Mesendoderm (in vitro differentiated cells): ENCODE data around the gene SORCS2.

Experiments
- DNase-seq: peaks from one replicate; pipeline ENCODE4 v3.0.0; 2013
- H2AK5ac ChIP-seq: 2 replicates; pipeline ENCODE4 v1.6.1; 2013; ENCODE audit warnings: low read length, inconsistent platforms
- H2BK120ac ChIP-seq: 2 replicates; pipeline ENCODE4 v1.6.1; 2013; ENCODE audit warnings: low read depth, mild to moderate bottlenecking, low read length, moderate library complexity, mixed read lengths
- H2BK15ac ChIP-seq: replicated peaks from 2 replicates; pipeline ENCODE4 v1.6.1; 2013; ENCODE audit warnings: low read depth, mild to moderate bottlenecking, moderate library complexity
- H2BK5ac ChIP-seq: 2 replicates; pipeline ENCODE4 v1.6.1; 2013; ENCODE audit warnings: low read length, inconsistent platforms
- H3K18ac ChIP-seq: 2 replicates; pipeline ENCODE4 v1.6.1; 2013; ENCODE audit warnings: mild to moderate bottlenecking, low read length, mixed read lengths
- H3K23ac ChIP-seq: one replicate; pipeline ENCODE4 v1.6.1; 2013; ENCODE audit warnings: low read length
- H3K27ac ChIP-seq: 2 replicates; pipeline ENCODE4 v1.5.1; 2013; ENCODE audit warnings: low read depth, mild to moderate bottlenecking, inconsistent platforms, low read length, moderate library complexity
- H3K27me3 ChIP-seq: 2 replicates; pipeline ENCODE4 v1.6.1; 2013; ENCODE audit warnings: low read length, control low read depth, mild to moderate bottlenecking, inconsistent platforms; ENCODE audit not compliant: insufficient read depth, poor library complexity
- H3K36me3 ChIP-seq: 2 replicates; pipeline ENCODE4 v1.6.1; 2013; ENCODE audit warnings: low read length, inconsistent platforms; ENCODE audit not compliant: control insufficient read depth, insufficient read depth
- H3K4ac ChIP-seq: one replicate; pipeline ENCODE4 v1.6.1; 2013; ENCODE audit warnings: low read depth, mild to moderate bottlenecking, low read length, moderate library complexity
- H3K4me1 ChIP-seq: 2 replicates; pipeline ENCODE4 v1.6.1; 2013; ENCODE audit warnings: low read depth, low read length, inconsistent platforms; ENCODE audit not compliant: control insufficient read depth
- H3K4me2 ChIP-seq: 2 replicates; pipeline ENCODE4 v1.6.1; 2013; ENCODE audit warnings: low read length
- H3K4me3 ChIP-seq: 2 replicates; pipeline ENCODE4 v1.5.1; 2013; ENCODE audit warnings: mild to moderate bottlenecking, low read length
- H3K56ac ChIP-seq: one replicate; pipeline ENCODE4 v1.6.1; 2013; ENCODE audit warnings: low read length
- H3K79me1 ChIP-seq: 2 replicates; pipeline ENCODE4 v1.6.1; 2013; ENCODE audit warnings: low read length, inconsistent platforms
- H3K79me2 ChIP-seq: 2 replicates; pipeline ENCODE4 v1.6.1; 2013; ENCODE audit warnings: mild to moderate bottlenecking, low read length; ENCODE audit not compliant: control insufficient read depth, insufficient read depth
- H3K9ac ChIP-seq: 2 replicates; pipeline ENCODE4 v1.6.1; 2013; ENCODE audit warnings: low read length, inconsistent platforms
- H4K5ac ChIP-seq: one replicate; pipeline ENCODE4 v1.6.1; 2013; ENCODE audit warnings: low read length
- H4K8ac ChIP-seq: one replicate; pipeline ENCODE4 v1.6.1; 2013; ENCODE audit warnings: low read depth, mild to moderate bottlenecking, control low read depth, low read length, moderate library complexity
- WGBS: extraction: QIAGEN DNeasy Blood & Tissue Kit; methylation state at CpG from one replicate; pipeline ENCODE4 v1.1.7; 2013; ENCODE audit warnings: low lambda C conversion rate, missing lambda C conversion rate; ENCODE audit not compliant: insufficient coverage; ENCODE audit errors: extremely low coverage; 5-methylcytosine and 5-hydroxymethylcytosine counted together

SORCS2 gene

DNA sequence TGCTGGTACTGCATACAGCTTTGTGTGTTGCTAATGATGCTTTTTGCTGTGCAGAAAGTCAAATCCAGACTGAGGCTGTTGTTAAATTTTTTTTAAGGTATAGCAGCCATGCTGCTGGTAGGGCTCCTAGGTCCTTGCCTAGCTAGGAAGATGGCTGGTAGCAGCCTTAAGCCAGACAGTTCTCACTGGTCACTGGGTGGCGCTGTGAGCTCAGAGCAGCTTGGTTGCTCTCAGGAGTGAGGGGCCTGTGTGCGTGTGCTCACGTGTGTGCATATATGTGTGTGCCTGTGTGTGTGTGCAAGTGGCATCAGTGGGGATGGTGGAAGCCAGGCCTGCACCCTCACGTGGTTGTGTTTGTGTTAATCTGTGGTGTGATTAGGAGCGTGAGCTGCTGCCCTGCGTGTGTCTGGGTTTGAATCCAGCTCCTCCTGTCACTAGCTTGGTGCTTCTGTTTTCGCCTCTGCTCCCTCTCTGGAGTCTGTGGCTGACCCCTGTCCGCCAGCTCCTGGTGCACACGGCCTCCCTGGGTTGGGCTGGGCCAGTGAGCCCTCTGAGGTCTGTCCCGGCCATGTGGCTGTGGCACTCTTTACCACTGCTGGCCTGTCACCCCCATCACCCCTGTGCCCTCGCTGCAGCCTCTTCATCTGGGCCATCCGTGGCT is 46.1 kb downstream of the SORCS2 start:
- H3K27ac ChIP-seq, result no peak overlapping the region
- H3K9ac ChIP-seq, result no peak overlapping the region
- H3K36me3 ChIP-seq, result no peaks in the 10 kb centered on the region
- no peaks in the 10 kb centered on the region for H3K79me2 ChIP-seq
- no CpG with 5 or more reads among the region's 12 CpGs for WGBS
- no peak overlapping the region for H2BK120ac ChIP-seq
- no peak overlapping the region for H3K56ac ChIP-seq
- no peak overlapping the region for H2AK5ac ChIP-seq
- no peak overlapping the region for H3K23ac ChIP-seq
- H3K4me3 ChIP-seq, result no peak overlapping the region
- peak; percentile 48 for DNase-seq
- H2BK15ac ChIP-seq, result no peak overlapping the region
- no peaks in the 10 kb centered on the region for H3K27me3 ChIP-seq
- H3K4me1 ChIP-seq, result no peaks in the 10 kb centered on the region
- H4K5ac ChIP-seq, result no peak overlapping the region
- H4K8ac ChIP-seq, result no peak overlapping the region
- H3K79me1 ChIP-seq, result no peaks in the 10 kb centered on the region
- no peak overlapping the region for H2BK5ac ChIP-seq
- H3K18ac ChIP-seq, result no peak overlapping the region
- no peak overlapping the region for H3K4me2 ChIP-seq
- H3K4ac ChIP-seq, result no peak overlapping the region

DNA sequence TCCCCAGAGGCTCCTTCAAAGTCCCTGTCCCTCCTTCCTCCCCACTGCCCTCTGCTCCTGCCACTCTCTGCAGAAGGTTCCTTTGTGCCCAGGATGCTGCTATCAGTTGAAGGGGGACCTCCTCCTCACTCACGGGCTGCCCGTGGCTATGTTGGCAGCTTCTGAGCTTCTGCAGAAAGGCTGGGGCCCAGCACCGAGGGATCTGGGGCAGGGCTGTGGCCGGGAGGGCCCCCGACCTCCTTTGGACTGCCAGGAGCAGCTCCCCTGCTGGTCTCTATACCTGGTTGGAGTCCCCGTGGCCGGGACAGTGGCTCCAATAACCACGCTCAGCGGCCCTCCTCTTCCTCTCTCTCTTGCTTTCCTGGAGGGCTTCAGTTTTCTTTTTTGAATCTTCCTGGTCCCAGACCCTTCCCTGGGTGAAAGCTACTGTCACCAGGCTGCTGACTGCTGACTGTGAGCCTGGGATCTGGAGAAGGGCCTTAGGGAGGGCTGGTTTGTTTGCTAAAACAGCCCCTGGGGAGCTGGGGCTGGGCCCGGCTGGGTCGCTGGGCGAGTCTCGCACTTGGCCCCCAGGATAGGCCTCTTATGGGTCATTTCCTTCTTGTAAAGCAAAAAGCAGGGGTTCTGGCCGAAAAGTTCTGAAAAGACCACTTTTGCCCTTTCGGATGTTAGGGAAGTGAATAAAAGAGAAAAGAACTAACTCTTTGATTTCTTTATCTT is 46.9 kb downstream of the SORCS2 start:
- Histone ChIP-seq H3K27ac (no peak overlapping the region), H4K5ac (no peak overlapping the region), H3K27me3 (no peaks in the 10 kb centered on the region), H3K4me1 (no peaks in the 10 kb centered on the region), H2BK120ac (no peak overlapping the region), H3K56ac (no peak overlapping the region), H3K18ac (no peak overlapping the region), H3K79me1 (no peaks in the 10 kb centered on the region), H2BK5ac (no peak overlapping the region), H3K36me3 (no peaks in the 10 kb centered on the region), H3K4ac (no peak overlapping the region), H3K9ac (no peak overlapping the region), H3K79me2 (no peaks in the 10 kb centered on the region), H2AK5ac (no peak overlapping the region), H3K23ac (no peak overlapping the region), H2BK15ac (no peak overlapping the region), H4K8ac (no peak overlapping the region), H3K4me3 (no peak overlapping the region), H3K4me2 (no peak overlapping the region)
- no peak for DNase-seq
- no CpG with 5 or more reads among the region's 15 CpGs for whole genome bisulfite sequencing

DNA sequence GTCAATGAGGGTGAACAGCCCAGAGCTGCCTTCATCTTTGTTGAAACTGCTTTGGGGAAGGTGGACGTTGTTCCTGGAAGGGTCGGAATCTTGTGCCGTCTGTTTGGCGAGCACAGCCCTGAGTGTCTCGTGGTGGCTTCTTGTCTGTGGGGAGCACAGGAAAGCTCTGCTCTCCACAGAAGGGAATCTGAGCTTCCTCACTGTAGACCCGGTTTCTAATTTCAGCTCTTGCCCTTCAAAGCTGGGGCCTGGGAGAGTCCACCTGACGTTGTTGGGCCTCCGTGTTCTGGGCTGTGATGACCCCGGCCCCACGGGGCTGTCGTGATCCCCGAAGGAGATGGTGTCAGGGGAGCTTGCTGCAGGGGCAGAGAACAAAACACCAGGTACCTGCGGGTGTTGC is 47.5 kb downstream of the SORCS2 start:
- Histone ChIP-seq H3K27ac (no peak overlapping the region), H3K4me3 (no peak overlapping the region), H4K5ac (no peak overlapping the region), H3K79me1 (no peaks in the 10 kb centered on the region), H3K18ac (no peak overlapping the region), H4K8ac (no peak overlapping the region), H2BK5ac (no peak overlapping the region), H3K23ac (no peak overlapping the region), H3K56ac (no peak overlapping the region), H3K4me1 (no peaks in the 10 kb centered on the region), H3K4me2 (no peak overlapping the region), H2AK5ac (no peak overlapping the region), H3K36me3 (no peaks in the 10 kb centered on the region), H2BK120ac (no peak overlapping the region), H3K79me2 (no peaks in the 10 kb centered on the region), H2BK15ac (no peak overlapping the region), H3K4ac (no peak overlapping the region), H3K9ac (no peak overlapping the region), H3K27me3 (no peaks in the 10 kb centered on the region)
- WGBS, result no CpG with 5 or more reads among the region's 13 CpGs
- DNase-seq, result no peak

DNA sequence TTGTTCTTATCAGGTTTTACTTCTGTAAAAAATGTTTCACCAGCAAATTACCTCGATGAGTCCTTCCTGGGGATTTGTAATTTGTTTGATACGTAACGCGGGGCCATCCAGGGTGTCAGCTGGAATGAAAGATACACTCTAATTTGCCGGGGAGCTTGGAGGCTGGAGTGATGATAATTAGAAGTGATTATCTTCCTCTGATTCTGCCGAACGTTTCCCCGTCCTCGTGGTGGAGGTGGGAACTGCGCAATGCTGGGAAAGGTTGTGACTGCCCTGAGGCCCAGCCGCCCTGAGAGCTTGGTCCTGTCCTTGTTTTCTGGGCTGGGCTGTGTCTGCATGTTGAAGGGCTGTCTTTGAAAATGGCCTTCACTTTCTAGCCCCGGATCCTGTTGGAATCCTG is 48.0 kb downstream of the SORCS2 start:
- Histone ChIP-seq H3K18ac (no peak overlapping the region), H2BK5ac (no peak overlapping the region), H3K4ac (no peak overlapping the region), H3K79me2 (no peaks in the 10 kb centered on the region), H3K27ac (no peak overlapping the region), H3K79me1 (no peaks in the 10 kb centered on the region), H3K9ac (no peak overlapping the region), H2BK15ac (no peak overlapping the region), H3K4me3 (no peak overlapping the region), H3K36me3 (no peaks in the 10 kb centered on the region), H2BK120ac (no peak overlapping the region), H3K4me2 (no peak overlapping the region), H3K23ac (no peak overlapping the region), H3K4me1 (no peaks in the 10 kb centered on the region), H4K8ac (no peak overlapping the region), H2AK5ac (no peak overlapping the region), H4K5ac (no peak overlapping the region), H3K56ac (no peak overlapping the region), H3K27me3 (no peaks in the 10 kb centered on the region)
- no CpG with 5 or more reads among the region's 12 CpGs for WGBS
- peak; percentile 9 for DNase-seq

DNA sequence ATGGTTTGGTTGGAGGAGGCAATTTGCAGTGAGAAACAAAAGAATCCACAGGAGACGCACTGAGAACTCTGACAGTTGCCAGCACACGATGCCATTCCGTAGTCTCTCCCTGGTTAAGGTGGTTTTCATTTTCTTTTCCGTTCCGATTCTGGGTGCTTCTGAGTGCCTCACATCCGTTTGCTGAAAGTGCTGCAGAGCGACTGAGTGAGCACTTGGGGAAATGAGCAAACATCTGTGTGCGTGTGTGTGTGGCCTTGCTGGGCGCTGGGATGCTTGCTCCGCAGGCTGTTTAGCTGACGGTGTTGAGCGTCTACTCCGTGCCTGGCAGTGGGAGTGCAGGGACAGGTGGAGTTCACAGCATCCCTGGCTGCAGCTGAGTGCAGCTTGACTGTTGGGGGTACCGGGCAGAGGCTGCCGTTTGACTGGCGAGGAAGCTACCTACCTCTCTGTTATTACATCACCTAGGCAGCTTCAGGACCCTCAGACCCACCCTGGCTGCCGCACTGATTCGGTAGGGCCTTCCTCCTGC is 49.3 kb downstream of the SORCS2 start:
- H3K4me3 ChIP-seq, result no peak overlapping the region
- no peak overlapping the region for H4K8ac ChIP-seq
- no peaks in the 10 kb centered on the region for H3K79me2 ChIP-seq
- no peak overlapping the region for H2AK5ac ChIP-seq
- no peak overlapping the region for H3K56ac ChIP-seq
- no CpG with 5 or more reads among the region's 18 CpGs for WGBS
- no peak overlapping the region for H3K9ac ChIP-seq
- no peak overlapping the region for H2BK5ac ChIP-seq
- H2BK120ac ChIP-seq, result no peak overlapping the region
- H3K27me3 ChIP-seq, result no peaks in the 10 kb centered on the region
- no peak overlapping the region for H3K4me2 ChIP-seq
- H3K27ac ChIP-seq, result no peak overlapping the region
- no peak overlapping the region for H2BK15ac ChIP-seq
- H3K23ac ChIP-seq, result no peak overlapping the region
- H4K5ac ChIP-seq, result no peak overlapping the region
- no peak for DNase-seq
- no peaks in the 10 kb centered on the region for H3K4me1 ChIP-seq
- no peak overlapping the region for H3K4ac ChIP-seq
- no peaks in the 10 kb centered on the region for H3K36me3 ChIP-seq
- H3K79me1 ChIP-seq, result no peaks in the 10 kb centered on the region
- H3K18ac ChIP-seq, result no peak overlapping the region
